ENCODE data around the gene MICAL1.

GRCh38 chr6:109477184-109477583, 21.6 kb upstream of the MICAL1 start:
- TF ChIP-seq CTCF (IDR thresholded peaks at IDR 0.05; ENCODE audit: insufficient read depth, low read length), result no peak
- no peak for TF ChIP-seq REST (IDR thresholded peaks at IDR 0.05; ENCODE audit: insufficient replicate concordance, low read depth)
- TF ChIP-seq GABPA (IDR thresholded peaks at IDR 0.05; ENCODE audit: low read depth), result no peak
- no peak for TF ChIP-seq POLR2AphosphoS5 (IDR thresholded peaks at IDR 0.05; ENCODE audit: low read depth)
